Tibial nerve (tissue), 4 donors: Measurements from ENCODE around the gene CCDC57. TPM values are rescaled to one million over a fixed set of nuclear protein-coding genes. Genes with fewer than 3 reads are reported as not detected.

ENCODE experiments used
- DNase-seq, 2 donors: peaks; one replicate each; pipeline ENCODE4 v3.0.0-alpha.2; 2019; ENCODE audit warnings: low spot score in 2 of 2
- H3K27ac ChIP-seq, 4 donors: fragments of 200-600 bp; sonication (generic) in 3 of 4; one replicate each; pipeline ENCODE4 v1.5.1; 2017 to 2019; ENCODE audit warnings: mild to moderate bottlenecking in 1 of 4
- H3K27me3 ChIP-seq, 2 donors: fragments of 200-600 bp; sonication (generic) in 1 of 2; one replicate each; pipeline versions ENCODE4 v1.5.1 to v1.6.0; 2017 to 2019
- H3K36me3 ChIP-seq, 3 donors: fragments of 200-600 bp; sonication (generic); one replicate each; pipeline ENCODE4 v1.5.1; 2018 to 2019
- H3K4me1 ChIP-seq, 4 donors: fragments of 200-600 bp; sonication (generic) in 3 of 4; one replicate each; pipeline ENCODE4 v1.5.1; 2017 to 2019
- H3K4me3 ChIP-seq, 4 donors: fragments of 200-600 bp; sonication (generic) in 3 of 4; one replicate each; pipeline ENCODE4 v1.5.1; 2017 to 2019; ENCODE audit warnings: mild to moderate bottlenecking in 1 of 4, moderate library complexity in 1 of 4
- H3K9me3 ChIP-seq, 4 donors: fragments of 200-600 bp; sonication (generic) in 3 of 4; one replicate each; pipeline ENCODE4 v1.5.1; 2017 to 2019
- CTCF ChIP-seq, 5 experiments: fragments of 200-600 bp in 3 of 5; fragments of 450-650 bp in 2 of 5; sonication (generic) in 3 of 5; IDR thresholded peaks; one replicate each; pipeline ENCODE4 v1.5.1; 2016 to 2019; ENCODE audit warnings: antibody characterized with exemption in 5 of 5, mild to moderate bottlenecking in 3 of 5, moderate library complexity in 2 of 5
- EP300 ChIP-seq, 2 donors: sonication (generic); formaldehyde crosslinking; IDR thresholded peaks; one replicate each; pipeline ENCODE4 v1.6.1; 2017; ENCODE audit warnings: antibody characterized with exemption in 2 of 2, mild to moderate bottlenecking in 1 of 2
- POLR2A ChIP-seq, 2 donors: fragments of 450-650 bp; IDR thresholded peaks; one replicate each; pipeline ENCODE4 v1.6.1; 2017; ENCODE audit warnings: antibody characterized with exemption in 2 of 2, mild to moderate bottlenecking in 2 of 2, moderate library complexity in 2 of 2
- WGBS, 2 donors: methylation state at CpG; one replicate each; pipeline ENCODE4 v1.1.5; 2018; 5-methylcytosine and 5-hydroxymethylcytosine counted together
- total RNA-seq, 4 donors: library from RNA; depleted of rRNA; stranded (reverse); fragments of >200 nt; gene quantifications; one replicate each; pipeline ENCODE4 v1.1.0, GENCODE V29; 2016

CCDC57 gene
- total RNA-seq, 4 donors from 2014 or later = 33.5 to 91.2 (median 47.9) TPM

DNA sequence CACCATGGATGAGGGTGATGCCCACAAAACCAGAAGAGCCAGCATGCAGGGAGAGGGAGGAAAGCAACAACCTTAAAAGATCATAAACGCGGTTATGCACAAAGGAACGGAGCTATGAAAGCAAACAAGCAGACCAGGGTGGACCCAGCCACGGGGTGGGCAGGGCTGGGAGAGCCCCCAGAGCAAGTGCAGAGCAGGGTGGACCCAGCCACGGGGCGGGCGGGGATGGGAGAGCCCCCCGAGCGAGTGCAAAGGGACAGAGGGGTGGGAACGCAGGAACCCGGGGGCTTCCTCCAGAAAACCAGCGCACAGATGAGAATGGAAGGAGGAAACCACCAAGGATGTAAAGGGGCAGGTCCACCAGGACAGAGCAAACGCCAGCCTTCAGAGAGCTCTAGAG lies 33.2 kb downstream of the CCDC57 start:
- no peak for TF ChIP-seq POLR2A (IDR thresholded peaks at IDR 0.05)
- TF ChIP-seq CTCF (IDR thresholded peaks at IDR 0.05) = no peak
- no peak for TF ChIP-seq EP300 (IDR thresholded peaks at IDR 0.05)
- Histone ChIP-seq H3K4me1 (no peaks in the 10 kb centered on the region), H3K4me3 (no peak overlapping the region), H3K27me3 (no peaks in the 10 kb centered on the region), H3K27ac (no peak overlapping the region), H3K36me3 (peaks cover 0 to 92% (median 0%) of the 10 kb centered on the region in 3 donors), H3K9me3 (no peaks in the 10 kb centered on the region)
- DNase-seq = no peak
- WGBS, 2 donors = 91 to 92% methylated on average over 13 of the region's 13 CpGs

- H3K4me3 ChIP-seq = no peak overlapping the region
- no peaks in the 10 kb centered on the region for H3K9me3 ChIP-seq
- WGBS, 2 donors = 82 to 85% methylated on average over 24 of the region's 24 CpGs
- TF ChIP-seq POLR2A (IDR thresholded peaks at IDR 0.05) = no peak
- TF ChIP-seq CTCF (IDR thresholded peaks at IDR 0.05) = no peak
- no peak for DNase-seq
- no peak overlapping the region for H3K27ac ChIP-seq
- H3K27me3 ChIP-seq = no peaks in the 10 kb centered on the region
- H3K4me1 ChIP-seq = no peaks in the 10 kb centered on the region
- peaks cover 0 to 92% (median 0%) of the 10 kb centered on the region in 3 donors for H3K36me3 ChIP-seq
Measured at GRCh38 chr17:82178499-82179261, 34.0 kb downstream of the CCDC57 start.

DNA sequence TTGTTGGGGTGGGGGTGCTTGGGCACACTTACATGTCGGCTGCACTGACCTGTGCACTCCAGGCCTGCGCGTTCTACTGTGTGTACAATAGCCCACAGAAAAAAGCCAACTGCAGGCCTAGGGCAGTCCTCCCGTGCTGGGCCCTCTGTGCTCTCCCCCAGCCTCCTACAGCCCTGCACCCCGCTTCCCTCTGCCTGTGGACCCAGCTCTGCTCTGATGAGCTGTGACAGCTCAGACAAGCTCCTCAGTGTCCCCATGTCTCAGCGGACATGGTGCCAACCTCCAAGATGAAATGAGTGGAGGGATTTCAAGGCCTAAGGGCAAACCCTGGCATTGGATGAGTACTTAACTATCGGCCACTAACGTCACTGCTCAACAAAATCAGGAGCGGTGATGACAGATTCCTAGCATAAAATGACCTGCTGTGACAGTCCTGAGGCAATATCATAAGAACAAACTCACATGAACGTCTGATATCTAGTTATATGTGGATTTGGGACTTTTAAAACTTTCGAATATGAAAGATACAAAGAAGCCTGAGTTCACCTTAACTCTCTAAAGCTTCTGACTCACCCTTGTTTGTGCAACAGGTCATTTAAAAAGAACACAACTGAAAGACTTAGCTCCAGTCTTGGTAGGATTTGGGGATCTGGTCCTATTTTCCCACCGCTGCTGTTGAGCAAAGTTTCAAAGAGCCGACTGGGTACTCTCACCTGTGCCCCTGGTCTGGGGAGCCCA lies 34.7 kb downstream of the CCDC57 start:
- 76 to 86% methylated on average over 13 of the region's 13 CpGs for WGBS, 2 donors
- H3K36me3 ChIP-seq = peaks cover 0 to 92% (median 0%) of the 10 kb centered on the region in 3 donors

GRCh38 chr17:82177276-82177675 lies 35.4 kb downstream of the CCDC57 start:
- no peaks in the 10 kb centered on the region for H3K9me3 ChIP-seq
- H3K27me3 ChIP-seq = no peaks in the 10 kb centered on the region
- no peak overlapping the region for H3K4me3 ChIP-seq
- WGBS, 2 donors = 90 to 93% methylated on average over 11 of the region's 11 CpGs
- H3K4me1 ChIP-seq = no peaks in the 10 kb centered on the region
- peaks cover 0 to 92% (median 0%) of the 10 kb centered on the region in 3 donors for H3K36me3 ChIP-seq
- no peak for DNase-seq
- H3K27ac ChIP-seq = no peak overlapping the region
- TF ChIP-seq CTCF (IDR thresholded peaks at IDR 0.05) (no peak), POLR2A (IDR thresholded peaks at IDR 0.05) (no peak), EP300 (IDR thresholded peaks at IDR 0.05) (no peak)

More for the DNA sequence above, 34.7 kb downstream of the CCDC57 start:
- H3K27ac ChIP-seq = no peak overlapping the region
- DNase-seq = no peak
- H3K27me3 ChIP-seq = no peaks in the 10 kb centered on the region
- no peak for TF ChIP-seq EP300 (IDR thresholded peaks at IDR 0.05)
- no peak for TF ChIP-seq CTCF (IDR thresholded peaks at IDR 0.05)
- TF ChIP-seq POLR2A (IDR thresholded peaks at IDR 0.05) = no peak
- no peak overlapping the region for H3K4me3 ChIP-seq
- no peaks in the 10 kb centered on the region for H3K9me3 ChIP-seq
- H3K4me1 ChIP-seq = no peaks in the 10 kb centered on the region

DNA sequence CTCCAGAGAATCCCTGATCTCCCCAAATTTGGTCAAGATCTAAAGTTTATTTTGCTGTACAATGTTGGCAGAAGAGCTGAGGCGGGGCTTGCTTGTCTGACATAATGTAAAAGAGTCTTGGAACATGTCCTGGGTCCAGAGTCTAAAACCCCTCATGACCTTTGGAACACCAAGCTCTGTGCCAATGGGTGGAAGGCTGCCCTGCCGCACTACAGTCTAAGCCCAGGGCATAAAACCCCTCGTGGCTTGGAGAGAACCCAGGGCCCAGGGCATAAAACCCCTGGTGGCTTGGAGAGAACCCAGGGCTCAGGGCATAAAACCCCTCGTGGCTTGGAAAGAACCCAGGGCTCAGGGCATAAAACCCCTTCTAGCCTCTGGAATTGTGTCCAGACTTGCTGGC lies 36.7 kb downstream of the CCDC57 start:
- H3K36me3 ChIP-seq = peaks cover 0 to 92% (median 0%) of the 10 kb centered on the region in 3 donors
- H3K9me3 ChIP-seq = no peaks in the 10 kb centered on the region
- no peaks in the 10 kb centered on the region for H3K27me3 ChIP-seq
- no peak for DNase-seq
- no peaks in the 10 kb centered on the region for H3K4me1 ChIP-seq
- TF ChIP-seq CTCF (IDR thresholded peaks at IDR 0.05) = no peak
- TF ChIP-seq POLR2A (IDR thresholded peaks at IDR 0.05) = no peak
- no peak for TF ChIP-seq EP300 (IDR thresholded peaks at IDR 0.05)
- H3K27ac ChIP-seq = no peak overlapping the region
- WGBS, 2 donors = 57 to 61% methylated on average over 3 to 4 of the region's 4 CpGs
- H3K4me3 ChIP-seq = no peak overlapping the region
